HG02610 (cell line): ENCODE measurements around the gene HDAC9.
A peak's percentile ranks its signal among the peaks of the same experiment; 100 is the strongest.

Source experiments
- ATAC-seq: cut with Tn5 transposase; IDR thresholded peaks from one replicate; pipeline ENCODE4 v1.9.1; 2021; ENCODE audit warnings: mild to moderate bottlenecking, moderate library complexity; ENCODE audit not compliant: unreplicated experiment

HDAC9 gene

GRCh38 chr7:18828260-18828993 lies 332.9 kb downstream of the HDAC9 start:
- ATAC-seq, result no peak

DNA sequence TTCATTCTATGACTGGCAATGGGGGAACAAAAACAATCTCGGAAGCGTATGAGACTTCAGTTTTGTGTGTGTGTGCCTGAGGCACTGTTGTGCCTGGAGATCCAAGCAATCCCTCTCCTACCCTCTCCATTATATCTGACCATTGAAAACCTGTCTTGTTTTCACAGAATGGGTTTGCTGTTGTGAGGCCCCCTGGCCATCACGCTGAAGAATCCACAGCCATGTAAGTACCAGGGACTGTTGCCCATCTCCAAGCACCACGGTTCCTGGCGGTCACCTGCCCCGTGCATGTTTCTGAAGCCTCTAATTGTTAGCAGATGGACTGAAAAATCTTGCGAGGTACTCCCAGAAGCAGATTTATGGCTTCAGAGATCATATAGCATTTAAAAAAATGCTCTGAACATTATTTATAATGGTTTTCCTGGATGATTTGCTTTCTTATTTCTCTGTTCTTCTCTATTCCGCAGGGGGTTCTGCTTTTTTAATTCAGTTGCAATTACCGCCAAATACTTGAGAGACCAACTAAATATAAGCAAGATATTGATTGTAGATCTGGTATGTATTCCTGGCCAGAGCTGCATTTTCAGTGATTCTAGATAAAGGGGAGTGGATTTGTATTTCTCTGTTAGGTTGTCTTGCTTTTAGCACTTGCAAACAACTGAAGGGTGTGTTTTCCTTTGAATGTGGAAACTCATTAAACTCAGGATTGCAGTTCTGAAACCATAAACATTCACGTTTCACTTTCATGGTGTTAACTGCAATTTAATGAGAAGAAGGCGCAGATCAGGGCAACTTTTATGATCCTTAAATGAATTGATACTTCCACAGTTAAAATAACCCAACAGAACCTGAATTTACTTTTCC lies 333.7 kb downstream of the HDAC9 start:
- ATAC-seq, result no peak

- no peak for ATAC-seq
Observed at GRCh38 chr7:18829858-18830285, 334.3 kb downstream of the HDAC9 start.

DNA sequence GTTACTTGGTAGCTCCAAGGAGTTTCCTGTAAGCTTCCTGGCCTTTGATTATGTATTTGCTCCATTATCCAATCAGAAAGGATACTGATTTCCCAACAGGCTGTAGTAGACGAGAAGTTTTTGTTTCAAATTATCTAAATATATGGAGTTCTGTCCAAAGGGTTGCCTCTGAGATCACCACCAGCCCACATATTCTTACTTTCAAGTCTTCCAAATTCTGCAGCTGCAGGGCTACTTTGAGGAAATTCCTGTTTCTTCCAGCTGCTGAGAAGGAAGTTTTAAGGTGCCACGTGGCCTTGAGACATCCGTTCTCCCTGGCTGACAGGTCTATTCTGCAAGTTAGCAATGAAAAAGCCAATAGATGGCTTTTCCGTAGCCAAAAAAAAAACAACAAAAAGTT lies 335.9 kb downstream of the HDAC9 start:
- ATAC-seq, result no peak

DNA sequence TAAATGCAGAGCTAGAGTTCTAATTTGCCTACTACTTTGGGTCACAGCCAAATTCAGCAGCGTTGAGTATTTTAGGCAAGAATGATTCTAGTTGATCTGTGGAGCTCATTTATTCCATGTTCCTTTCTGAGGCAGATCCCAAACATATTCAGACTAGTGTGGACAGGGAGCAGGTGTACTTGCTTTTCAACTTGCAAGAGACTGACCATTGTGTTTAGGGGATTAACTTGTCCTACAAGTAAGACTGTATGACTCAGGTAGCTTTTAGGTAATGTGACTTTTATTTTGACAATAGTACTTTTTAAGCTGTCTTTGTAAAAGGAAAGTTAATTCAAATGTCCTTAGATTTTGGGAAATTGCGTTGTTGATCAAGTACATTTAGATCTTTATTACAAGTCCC lies 336.4 kb downstream of the HDAC9 start:
- ATAC-seq, result no peak

DNA sequence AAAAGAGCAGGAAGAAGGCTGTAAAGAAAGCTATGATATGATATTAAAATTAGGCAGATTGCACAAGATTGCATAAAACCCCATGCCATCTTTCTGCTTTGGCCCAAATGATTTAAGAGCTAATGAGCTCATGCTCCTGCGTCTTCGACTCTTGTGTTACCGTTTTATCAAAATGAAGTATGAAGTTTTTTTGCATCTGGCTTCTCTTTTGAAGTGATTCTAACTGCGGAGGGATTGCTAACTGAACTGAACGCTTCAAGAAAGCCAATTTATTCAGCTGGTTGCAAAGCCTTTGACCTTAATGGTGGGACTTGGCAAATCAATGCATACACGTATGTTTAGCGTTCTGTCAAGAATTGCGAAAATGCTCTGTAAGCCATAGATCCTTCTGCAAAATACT lies 339.0 kb downstream of the HDAC9 start:
- no peak for ATAC-seq

DNA sequence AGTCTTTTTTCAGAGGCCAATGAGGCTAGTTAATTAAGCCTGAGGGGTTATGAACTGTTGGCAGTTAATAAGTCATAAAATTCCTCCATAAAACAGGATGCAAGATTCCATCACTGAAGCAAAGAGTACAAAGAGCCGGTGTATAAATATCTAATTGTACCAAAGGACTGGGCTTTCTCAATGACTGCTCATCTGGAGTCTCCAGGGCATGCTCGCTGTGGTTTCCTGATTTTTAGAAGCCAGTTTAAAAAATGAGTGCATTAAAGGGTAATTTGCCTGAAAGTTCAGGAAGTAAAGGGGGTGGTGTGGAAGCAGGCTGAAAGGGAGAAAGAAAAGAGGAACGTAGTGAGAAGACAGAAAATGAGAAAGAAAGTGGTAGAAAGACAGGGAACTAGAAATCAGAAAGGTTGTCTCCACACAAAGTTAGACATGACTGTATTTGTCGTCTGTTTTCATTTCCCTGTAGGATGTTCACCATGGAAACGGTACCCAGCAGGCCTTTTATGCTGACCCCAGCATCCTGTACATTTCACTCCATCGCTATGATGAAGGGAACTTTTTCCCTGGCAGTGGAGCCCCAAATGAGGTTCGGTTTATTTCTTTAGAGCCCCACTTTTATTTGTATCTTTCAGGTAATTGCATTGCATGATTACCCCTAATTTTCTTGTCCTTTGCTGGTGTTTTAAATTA lies 339.6 kb downstream of the HDAC9 start:
- ATAC-seq, result no peak

DNA sequence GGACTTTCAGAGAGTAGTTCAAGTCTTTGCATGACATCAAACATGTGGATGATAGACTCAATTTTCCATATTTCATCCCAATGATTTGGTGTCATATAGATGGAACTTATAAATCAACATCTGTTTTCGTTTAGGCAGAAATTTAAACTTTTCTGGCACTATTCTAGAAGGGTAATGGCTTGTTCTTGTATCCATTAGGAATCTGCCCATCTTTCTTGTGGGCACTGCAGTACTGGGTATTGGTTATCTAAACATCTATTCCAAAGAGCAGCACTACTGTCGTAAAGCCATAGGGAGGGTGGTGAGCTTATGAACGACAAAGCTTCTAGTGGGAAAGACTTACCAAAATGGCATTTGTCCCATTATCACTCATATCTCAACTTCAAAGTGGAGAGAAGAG lies 348.4 kb downstream of the HDAC9 start:
- ATAC-seq, result no peak

GRCh38 chr7:18844735-18845134 lies 349.2 kb downstream of the HDAC9 start:
- no peak for ATAC-seq

DNA sequence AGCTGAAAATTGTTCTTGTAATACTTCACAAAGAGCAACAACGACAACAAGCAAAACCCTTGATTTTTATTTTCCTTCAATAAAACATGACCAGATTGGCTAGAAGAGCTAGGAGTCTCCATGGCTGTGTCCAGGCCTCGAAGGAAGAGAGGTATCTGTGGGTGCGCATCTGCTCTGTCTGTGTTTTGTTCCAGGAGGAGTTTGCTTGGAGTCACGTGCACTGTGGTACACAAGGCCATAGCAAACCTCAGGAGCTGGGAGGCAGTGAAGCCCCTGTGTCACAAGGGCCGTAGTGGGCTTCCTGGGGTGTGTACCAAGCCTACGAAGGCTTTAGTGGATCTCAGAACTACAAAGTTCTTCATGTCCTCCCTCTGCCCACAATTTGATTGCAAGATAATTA lies 350.2 kb downstream of the HDAC9 start:
- no peak for ATAC-seq

DNA sequence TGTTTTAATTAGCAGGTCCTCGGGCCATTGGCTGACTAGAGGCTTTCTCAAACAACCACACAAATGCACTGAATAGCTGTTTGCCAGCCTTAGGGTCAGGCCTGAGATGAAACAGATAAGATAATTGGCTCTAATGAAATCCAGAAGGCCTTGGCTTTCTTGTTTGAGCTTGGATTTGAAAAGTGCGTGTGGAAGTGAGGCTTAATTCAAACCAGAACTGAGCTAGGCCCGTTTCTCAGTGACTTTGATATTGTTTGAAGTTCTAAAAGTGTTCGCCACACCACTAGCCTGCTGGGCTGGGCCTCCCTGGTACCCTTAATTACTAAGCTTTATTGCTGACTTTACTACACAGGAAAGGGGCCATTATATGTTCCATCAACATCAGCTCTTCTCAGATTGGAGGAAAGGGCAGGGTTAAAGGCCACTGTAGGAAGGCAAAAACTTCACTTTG lies 351.2 kb downstream of the HDAC9 start:
- ATAC-seq, result no peak

GRCh38 chr7:18849130-18849529 lies 353.6 kb downstream of the HDAC9 start:
- no peak for ATAC-seq

GRCh38 chr7:18855796-18856195 lies 360.2 kb downstream of the HDAC9 start:
- no peak for ATAC-seq

GRCh38 chr7:18858232-18858631 lies 362.7 kb downstream of the HDAC9 start:
- no peak for ATAC-seq

GRCh38 chr7:18859318-18859717 lies 363.8 kb downstream of the HDAC9 start:
- no peak for ATAC-seq

GRCh38 chr7:18860221-18860620 lies 364.7 kb downstream of the HDAC9 start:
- ATAC-seq, result no peak

- peak; percentile 84 for ATAC-seq
Observed at GRCh38 chr7:18861514-18862118, 366.1 kb downstream of the HDAC9 start.

- no peak for ATAC-seq
Observed at GRCh38 chr7:18864967-18865366, 369.4 kb downstream of the HDAC9 start.

DNA sequence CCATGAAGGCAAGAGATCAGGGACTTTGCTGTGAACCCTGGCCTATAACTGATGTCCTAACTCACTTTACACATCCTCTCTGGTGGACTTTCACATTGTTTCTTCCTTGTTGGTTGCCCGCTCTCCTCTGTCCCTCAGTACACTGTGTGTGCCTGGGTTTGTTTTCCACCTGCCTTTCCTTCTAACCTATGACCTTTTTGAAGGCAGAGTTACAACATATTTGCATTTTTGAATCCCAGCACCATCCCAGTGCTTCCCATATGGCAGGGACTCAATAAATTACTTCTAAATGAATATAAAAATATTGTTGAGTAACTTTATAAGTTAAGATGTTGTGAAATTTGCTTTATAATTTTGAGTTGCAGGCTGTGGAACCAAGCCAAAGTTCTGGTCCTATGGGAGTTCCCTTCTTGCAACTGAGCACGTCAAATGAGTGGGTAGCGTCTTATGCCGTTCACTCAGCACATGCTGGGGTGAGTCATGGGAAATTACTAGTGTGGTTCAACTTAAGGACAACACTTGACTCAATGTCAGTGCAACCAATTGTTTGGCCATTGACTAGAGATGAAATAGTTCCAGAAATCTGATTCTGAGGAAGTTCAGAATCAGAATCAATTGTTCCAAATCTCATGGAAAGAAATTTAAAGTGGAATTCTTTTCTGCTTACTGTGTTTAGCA lies 370.9 kb downstream of the HDAC9 start:
- peak; percentile 98 for ATAC-seq

DNA sequence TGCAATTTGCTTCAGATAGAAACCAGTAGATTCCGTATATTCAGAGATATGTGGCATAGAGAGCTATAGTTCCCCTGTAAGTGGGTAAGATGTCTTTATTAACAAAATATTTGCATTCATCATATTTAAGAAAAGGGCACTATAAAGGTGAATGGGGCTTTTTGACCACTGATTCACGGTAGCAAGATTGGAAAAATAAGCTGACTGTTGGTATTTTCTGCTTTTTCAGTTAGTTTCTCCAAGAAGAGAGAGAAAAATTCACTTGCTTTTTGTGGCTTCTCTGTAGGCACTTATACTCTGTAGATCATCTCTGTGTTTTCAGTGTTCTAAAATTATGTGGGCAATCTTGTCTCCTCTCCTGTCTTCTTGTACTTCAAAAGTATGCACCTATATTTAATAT lies 376.8 kb downstream of the HDAC9 start:
- ATAC-seq, result no peak
